ENCODE results near the gene GRB10.

DNA sequence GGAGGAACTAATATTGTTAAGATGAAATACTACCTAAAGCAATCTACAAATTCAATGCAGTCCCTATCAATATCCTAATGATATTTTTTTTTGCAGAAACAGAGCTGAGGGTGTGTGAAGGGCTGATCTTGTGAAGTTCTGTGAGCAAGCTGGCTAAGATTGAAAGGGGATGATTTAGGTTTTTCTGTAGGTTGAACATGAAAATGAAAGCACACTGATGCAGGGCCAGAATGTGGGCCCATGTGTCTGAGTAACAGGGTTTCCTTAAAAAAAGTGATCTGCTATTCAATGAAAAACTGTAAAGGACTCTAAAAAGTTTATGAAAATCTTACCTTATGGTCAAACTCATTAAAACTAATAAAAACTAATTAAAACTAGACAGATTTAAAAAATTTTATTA, 47.4 kb downstream of the GRB10 start:
- TF ChIP-seq, protein P1, sequence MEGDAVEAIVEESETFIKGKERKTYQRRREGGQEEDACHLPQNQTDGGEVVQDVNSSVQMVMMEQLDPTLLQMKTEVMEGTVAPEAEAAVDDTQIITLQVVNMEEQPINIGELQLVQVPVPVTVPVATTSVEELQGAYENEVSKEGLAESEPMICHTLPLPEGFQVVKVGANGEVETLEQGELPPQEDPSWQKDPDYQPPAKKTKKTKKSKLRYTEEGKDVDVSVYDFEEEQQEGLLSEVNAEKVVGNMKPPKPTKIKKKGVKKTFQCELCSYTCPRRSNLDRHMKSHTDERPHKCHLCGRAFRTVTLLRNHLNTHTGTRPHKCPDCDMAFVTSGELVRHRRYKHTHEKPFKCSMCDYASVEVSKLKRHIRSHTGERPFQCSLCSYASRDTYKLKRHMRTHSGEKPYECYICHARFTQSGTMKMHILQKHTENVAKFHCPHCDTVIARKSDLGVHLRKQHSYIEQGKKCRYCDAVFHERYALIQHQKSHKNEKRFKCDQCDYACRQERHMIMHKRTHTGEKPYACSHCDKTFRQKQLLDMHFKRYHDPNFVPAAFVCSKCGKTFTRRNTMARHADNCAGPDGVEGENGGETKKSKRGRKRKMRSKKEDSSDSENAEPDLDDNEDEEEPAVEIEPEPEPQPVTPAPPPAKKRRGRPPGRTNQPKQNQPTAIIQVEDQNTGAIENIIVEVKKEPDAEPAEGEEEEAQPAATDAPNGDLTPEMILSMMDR (IDR thresholded peaks at IDR 0.05): no peak
- TF ChIP-seq POLR2A (IDR thresholded peaks at IDR 0.05): no peak

All from testis (tissue), 2 donors.